SH-SY5Y (cell line): ENCODE data around the gene NCKAP5.

Experiments
- GATA2 ChIP-seq: IDR thresholded peaks from 2 replicates; pipeline ENCODE4 v1.6.1; 2011; ENCODE audit warnings: mild to moderate bottlenecking, low read depth, low read length
- GATA3 ChIP-seq: IDR thresholded peaks from 2 replicates; pipeline ENCODE4 v1.6.1; 2011; ENCODE audit warnings: low read depth, mild to moderate bottlenecking, low read length, moderate library complexity

Gene NCKAP5

DNA sequence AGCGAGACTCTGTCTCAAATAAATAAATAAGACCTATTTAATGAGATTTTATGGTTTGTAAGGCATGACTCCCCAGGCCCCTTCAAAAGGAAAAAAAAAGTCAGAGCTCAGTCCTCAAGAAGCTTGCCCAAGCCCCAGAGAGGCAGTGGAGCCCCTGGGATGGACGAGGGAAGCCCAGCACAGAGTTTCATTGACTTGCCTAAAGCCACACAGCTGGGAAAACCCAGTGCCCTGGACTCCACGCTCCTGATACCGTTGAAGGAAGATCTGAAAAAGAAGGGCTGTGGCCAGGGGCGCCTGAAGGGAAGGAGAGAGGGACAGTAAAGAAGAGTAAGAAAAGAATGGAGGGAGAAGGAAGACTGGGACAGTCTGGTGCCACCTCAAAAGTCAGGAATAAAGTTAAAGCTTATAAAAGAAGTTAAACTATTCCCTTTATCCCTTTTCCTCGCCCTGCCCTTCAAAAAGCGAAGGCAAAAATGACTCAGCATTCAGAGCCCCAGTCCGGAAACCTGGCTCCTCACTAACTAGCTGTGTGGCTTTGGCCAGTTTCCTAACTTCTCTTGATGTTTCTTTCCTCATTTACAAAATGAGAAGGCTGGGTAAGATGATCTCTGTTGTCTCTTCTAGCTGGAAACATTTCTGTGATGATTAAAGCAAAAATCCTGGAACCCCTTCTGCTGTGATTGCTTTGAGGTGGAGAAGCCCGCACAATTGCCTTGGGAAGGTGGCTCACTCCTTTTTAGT lies 945.0 kb downstream of the NCKAP5 start:
- TF ChIP-seq GATA2, result no peak
- no peak for TF ChIP-seq GATA3
